GM19452 (cell line): ENCODE results near the gene DIP2C.
"Not testable (repeated sequence)": the region's sequence is repeated elsewhere in the genome, so short reads cannot be mapped to it uniquely, and the experiment has no call there.

Source experiments
- ATAC-seq: cut with Tn5 transposase; IDR thresholded peaks from one replicate; pipeline ENCODE4 v1.9.1; 2021; ENCODE audit not compliant: unreplicated experiment

DIP2C gene

DNA sequence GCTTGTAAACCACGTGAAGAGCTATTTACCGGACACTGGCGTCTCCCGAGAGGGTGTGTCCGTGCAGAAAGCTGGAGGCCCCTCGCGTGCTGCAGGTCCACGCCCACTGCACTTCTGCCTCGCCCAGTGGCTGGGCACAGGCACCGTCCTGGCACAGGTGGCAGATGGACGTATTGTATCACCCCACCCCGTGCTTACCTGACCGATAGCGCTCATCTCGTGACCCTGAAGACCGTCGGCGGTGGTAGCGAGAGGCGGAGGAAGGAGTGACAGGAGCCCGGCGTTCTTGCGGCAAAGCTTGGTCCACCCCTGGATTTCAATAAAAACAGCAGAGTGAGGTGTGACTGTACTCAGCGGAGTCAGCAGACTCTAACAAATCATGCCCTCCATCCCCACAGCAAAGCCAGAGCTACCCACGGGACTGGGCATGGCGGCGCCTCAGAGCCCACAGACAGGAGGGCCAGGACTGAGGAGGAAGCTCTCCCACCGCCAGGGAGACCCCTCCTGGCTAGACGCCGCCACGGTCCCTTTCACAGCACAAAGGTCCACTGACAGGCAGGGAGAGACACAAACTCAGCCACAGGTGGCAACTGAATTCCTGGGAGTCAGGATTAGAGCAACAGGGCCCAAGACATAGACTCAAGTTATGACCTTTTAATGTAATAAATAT is 217.1 kb downstream of the DIP2C start:
- ATAC-seq: no peak

- no peak for ATAC-seq
Measured at GRCh38 chr10:470339-471003, 219.0 kb downstream of the DIP2C start.

GRCh38 chr10:469947-470338 is 219.5 kb downstream of the DIP2C start:
- ATAC-seq: no peak

GRCh38 chr10:459743-460142 is 229.7 kb downstream of the DIP2C start:
- ATAC-seq: no peak

GRCh38 chr10:458421-458851 is 231.0 kb downstream of the DIP2C start:
- no peak for ATAC-seq

- ATAC-seq: no peak
Measured at GRCh38 chr10:456486-456885, 233.0 kb downstream of the DIP2C start.

- no peak for ATAC-seq
Measured at GRCh38 chr10:454860-455259, 234.6 kb downstream of the DIP2C start.

GRCh38 chr10:453647-454046 is 235.8 kb downstream of the DIP2C start:
- ATAC-seq: no peak

GRCh38 chr10:452512-453426 is 236.7 kb downstream of the DIP2C start:
- no peak for ATAC-seq

- ATAC-seq: no peak
Measured at GRCh38 chr10:451856-452255, 237.6 kb downstream of the DIP2C start.

DNA sequence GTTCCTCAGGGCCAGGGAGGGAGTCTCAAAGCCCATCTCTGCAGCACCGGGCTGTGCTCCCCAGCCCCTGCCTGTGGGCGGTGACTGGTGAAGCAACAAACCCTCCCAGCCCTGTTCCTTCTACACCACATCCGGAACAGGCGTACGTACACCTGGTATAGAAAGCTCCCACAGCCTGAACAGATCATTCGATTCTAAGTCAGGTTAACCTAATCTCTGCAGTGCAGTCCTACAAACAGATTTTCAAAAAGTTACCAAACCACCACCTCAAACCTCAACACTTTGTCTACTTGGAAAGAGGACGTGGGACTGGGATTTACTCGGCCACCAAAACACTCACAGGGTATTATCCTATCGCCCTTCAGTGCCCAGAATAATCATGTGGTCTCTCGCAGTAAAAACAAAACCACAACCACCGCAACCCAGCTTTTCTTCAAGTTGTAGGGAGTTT is 238.4 kb downstream of the DIP2C start:
- ATAC-seq: peak; percentile 94

DNA sequence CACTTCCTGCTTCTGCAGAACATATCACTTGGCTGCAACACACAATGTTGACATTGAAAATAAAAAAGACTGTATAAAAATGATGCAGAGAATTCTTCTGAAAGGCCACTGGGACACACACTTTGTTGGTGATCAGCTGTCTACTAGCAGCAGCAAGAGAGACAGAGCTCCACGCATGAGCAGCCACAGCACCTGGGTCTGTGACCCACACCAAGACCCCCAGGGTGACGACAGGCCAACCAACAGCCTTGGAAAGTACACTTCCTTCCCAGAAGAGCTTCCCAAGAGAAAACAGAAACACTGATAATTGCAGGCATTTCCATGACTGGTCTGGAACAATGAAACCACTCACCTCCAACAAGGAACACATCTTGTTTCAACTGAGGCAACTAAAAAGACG is 239.0 kb downstream of the DIP2C start:
- ATAC-seq: no peak

- ATAC-seq: not testable (repeated sequence)
Measured at GRCh38 chr10:449331-449730, 240.1 kb downstream of the DIP2C start.

DNA sequence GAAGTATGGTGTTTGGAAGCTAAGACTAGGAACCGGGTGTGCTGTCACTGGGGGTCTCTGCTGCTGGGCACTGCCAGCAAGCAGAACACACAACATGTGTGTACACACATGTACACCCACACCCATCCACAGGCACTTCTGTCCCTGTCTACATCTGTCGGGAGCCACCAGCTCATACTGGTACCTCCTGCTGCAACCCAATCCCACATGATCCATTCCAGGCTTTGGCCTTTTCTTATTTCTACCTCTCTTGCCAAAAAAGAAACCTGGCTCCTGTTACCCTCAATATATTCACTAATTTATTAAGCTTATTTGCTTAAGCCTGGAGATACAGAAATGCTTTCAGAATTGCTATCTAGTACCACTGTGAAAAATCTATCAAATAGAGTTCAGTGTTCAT is 246.0 kb downstream of the DIP2C start:
- no peak for ATAC-seq

GRCh38 chr10:442209-442608 is 247.3 kb downstream of the DIP2C start:
- no peak for ATAC-seq

GRCh38 chr10:441659-442058 is 247.8 kb downstream of the DIP2C start:
- ATAC-seq: no peak

DNA sequence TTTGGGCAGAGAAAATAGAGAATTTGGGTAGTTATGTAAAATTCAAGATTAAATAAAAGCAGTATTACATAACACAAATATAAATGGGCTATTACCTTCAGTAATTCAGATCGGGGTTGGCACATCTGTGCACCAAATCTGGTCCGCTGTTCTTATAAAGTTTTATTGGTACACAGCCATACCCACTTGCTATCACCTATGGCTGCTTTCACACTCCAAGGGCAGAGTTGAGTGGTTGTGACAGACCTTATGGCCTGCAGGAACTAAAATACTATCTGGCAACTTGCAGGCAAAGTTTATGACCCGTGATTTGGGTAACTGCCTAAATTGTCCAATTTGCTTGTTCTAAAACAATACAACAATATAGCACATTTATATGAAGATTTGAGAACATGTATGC is 249.3 kb downstream of the DIP2C start:
- no peak for ATAC-seq

DNA sequence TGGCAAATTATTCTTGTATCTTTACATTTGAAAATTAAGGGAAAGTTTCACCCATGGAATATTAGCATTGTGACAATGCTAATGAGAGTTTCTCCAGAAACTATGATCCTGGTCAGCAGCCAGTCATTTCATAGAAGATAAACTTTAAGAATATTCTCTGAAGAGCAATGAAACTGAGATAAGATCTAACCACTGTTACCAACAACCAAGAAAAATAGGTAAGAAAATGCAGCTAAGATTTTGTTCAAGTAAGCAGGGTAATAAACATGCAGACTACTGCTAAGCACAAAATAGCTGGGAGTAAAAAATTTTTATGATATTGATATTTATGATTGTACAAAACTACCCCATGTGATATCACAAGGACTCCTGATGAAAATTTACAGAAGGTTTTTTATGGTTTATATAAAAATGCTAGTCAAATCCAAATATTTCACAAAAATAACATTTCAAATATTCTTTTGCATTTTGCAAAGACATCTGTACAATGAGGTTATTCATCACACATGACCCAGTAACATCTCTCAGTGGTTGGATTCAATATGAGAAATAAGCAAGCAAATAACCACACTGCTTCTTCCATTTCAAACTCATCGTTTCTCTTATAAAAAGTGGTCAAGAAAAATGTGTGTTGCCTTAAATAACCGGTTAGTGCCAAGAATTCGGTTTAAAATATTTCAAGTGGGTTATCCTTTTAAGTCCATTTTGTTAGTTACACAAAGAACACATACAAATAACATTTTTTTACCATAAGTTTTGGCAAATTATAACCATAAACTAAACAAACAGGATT is 251.6 kb downstream of the DIP2C start:
- ATAC-seq: no peak

GRCh38 chr10:436911-437665 is 252.4 kb downstream of the DIP2C start:
- ATAC-seq: no peak

GRCh38 chr10:436013-436697 is 253.3 kb downstream of the DIP2C start:
- ATAC-seq: no peak
